B cell (primary cell): ENCODE data around the gene H6PD. TPM values are rescaled to one million over a fixed set of nuclear protein-coding genes. Genes with fewer than 3 reads are reported as not detected.
"Not testable (repeated sequence)": the region's sequence is repeated elsewhere in the genome, so short reads cannot be mapped to it uniquely, and the experiment has no call there.

Source experiments
- ATAC-seq: fragments of 200-7000 bp; cut with Tn5 transposase; one replicate; pipeline ENCODE4 v1.10.0; 2021; ENCODE audit warnings: low read depth, mild to moderate bottlenecking, moderate number of reproducible peaks, moderate library complexity
- CTCF ChIA-PET: fragments of 350-600 bp; sonication (Branson Sonifier 250); formaldehyde crosslinking; loops from one replicate; lab custom pipeline; 2021; ENCODE audit warnings: antibody characterized with exemption, inconsistent platforms; lab: Charles Lee
- POLR2A ChIA-PET: fragments of 350-600 bp; sonication (Branson Sonifier 250); formaldehyde crosslinking; loops from one replicate; lab custom pipeline; 2021; ENCODE audit warnings: antibody characterized with exemption; lab: Charles Lee
- DNase-seq: peaks from one replicate; pipeline ENCODE4 v3.0.0; 2013
- H2AFZ ChIP-seq: 2 replicates; pipeline ENCODE4 v1.6.1; 2012; ENCODE audit warnings: mild to moderate bottlenecking, low read depth, low read length; ENCODE audit not compliant: insufficient read depth, poor library complexity, severe bottlenecking
- H3K27ac ChIP-seq, 2 donors: 1 replicate in 1 of 2; 2 replicates in 1 of 2; pipeline ENCODE4 v1.5.1; 2012 to 2013; ENCODE audit warnings: low read length in 2 of 2, mild to moderate bottlenecking in 2 of 2, moderate library complexity in 1 of 2
- H3K27me3 ChIP-seq, 4 experiments: fragments of 200-600 bp in 1 of 4; sonication (generic) in 1 of 4; replicated peaks in 1 of 4; 1 replicate in 2 of 4; 2 replicates in 2 of 4; pipeline versions ENCODE4 v1.6.1 to v1.7.0; 2013 to 2016; ENCODE audit warnings: low read length in 3 of 4, mild to moderate bottlenecking in 2 of 4, mixed read lengths in 1 of 4, moderate library complexity in 1 of 4; ENCODE audit not compliant: insufficient read depth in 4 of 4, control insufficient read depth in 3 of 4; ENCODE audit errors: control extremely low read depth in 1 of 4
- H3K36me3 ChIP-seq, 2 experiments: replicated peaks in 1 of 2; 1 replicate in 1 of 2; 2 replicates in 1 of 2; pipeline versions ENCODE4 v1.6.1 to v1.7.1; 2013; ENCODE audit warnings: low read length in 1 of 2; ENCODE audit not compliant: insufficient read depth in 2 of 2, control insufficient read depth in 1 of 2; ENCODE audit errors: control extremely low read depth in 1 of 2, extremely low read depth in 1 of 2
- H3K4me1 ChIP-seq, 2 donors: fragments of 200-600 bp in 1 of 2; sonication (generic) in 1 of 2; 1 replicate in 1 of 2; 2 replicates in 1 of 2; pipeline versions ENCODE4 v1.5.1 to v1.6.1; 2013 to 2017; ENCODE audit warnings: low read length in 2 of 2; ENCODE audit not compliant: control insufficient read depth in 2 of 2, insufficient read depth in 2 of 2
- H3K4me2 ChIP-seq: replicated peaks from 2 replicates; pipeline ENCODE3; 2012; ENCODE audit warnings: mild to moderate bottlenecking, low read depth, low read length; ENCODE audit not compliant: poor library complexity, severe bottlenecking
- H3K4me3 ChIP-seq, 5 experiments: fragments of 200-600 bp in 1 of 5; sonication (generic) in 1 of 5; 1 replicate in 3 of 5; 2 replicates in 2 of 5; pipeline versions ENCODE4 v1.5.1 to v1.7.0; 2011 to 2016; ENCODE audit warnings: low read length in 4 of 5, mild to moderate bottlenecking in 4 of 5, low read depth in 2 of 5, control low read depth in 1 of 5, moderate library complexity in 1 of 5; ENCODE audit not compliant: insufficient read depth in 1 of 5; ENCODE audit errors: control extremely low read depth in 1 of 5, extremely low read depth in 1 of 5
- H3K79me2 ChIP-seq: fragments of 200-600 bp; sonication (generic); one replicate; pipeline ENCODE4 v1.6.0; 2016; ENCODE audit warnings: low read length; ENCODE audit not compliant: control insufficient read depth, insufficient read depth
- H3K9ac ChIP-seq: fragments of 200-600 bp; sonication (generic); 2 replicates; pipeline ENCODE4 v1.6.1; 2017; ENCODE audit warnings: mild to moderate bottlenecking, low read length, moderate library complexity
- H3K9me3 ChIP-seq, 3 donors: one replicate each; pipeline versions ENCODE4 v1.6.1 to v1.7.1; 2013; ENCODE audit warnings: low read length in 2 of 3; ENCODE audit not compliant: control insufficient read depth in 2 of 3, insufficient read depth in 1 of 3; ENCODE audit errors: control extremely low read depth in 1 of 3
- H4K20me1 ChIP-seq: 2 replicates; pipeline ENCODE4 v1.6.0; 2012; ENCODE audit warnings: mild to moderate bottlenecking, low read length; ENCODE audit not compliant: insufficient read depth, control insufficient read depth, poor library complexity, severe bottlenecking
- H3K27ac Mint-ChIP-seq: one replicate; pipeline ENCODE4 v1.8.0; 2021; ENCODE audit warnings: mixed read lengths
- H3K27me3 Mint-ChIP-seq: one replicate; pipeline ENCODE4 v1.8.0; 2021; ENCODE audit warnings: mixed read lengths
- H3K4me1 Mint-ChIP-seq: one replicate; pipeline ENCODE4 v1.8.0; 2021; ENCODE audit warnings: mixed read lengths
- H3K4me3 Mint-ChIP-seq: one replicate; pipeline ENCODE4 v1.8.0; 2021; ENCODE audit warnings: mixed read lengths
- H3K9me3 Mint-ChIP-seq: one replicate; pipeline ENCODE4 v1.8.0; 2022; ENCODE audit warnings: mixed read lengths; ENCODE audit not compliant: insufficient read depth
- EZH2 ChIP-seq: IDR thresholded peaks from 2 replicates; pipeline ENCODE4 v1.6.1; 2012; ENCODE audit warnings: borderline replicate concordance, low read depth, mild to moderate bottlenecking, moderate library complexity, low read length; ENCODE audit not compliant: insufficient read depth, poor library complexity, severe bottlenecking
- WGBS: methylation state at CpG from one replicate; pipeline ENCODE4 v1.1.5; 2013; ENCODE audit warnings: missing lambda C conversion rate; ENCODE audit not compliant: insufficient coverage; 5-methylcytosine and 5-hydroxymethylcytosine counted together
- intact Hi-C: fragments of 100-400 bp; cut with micrococcal nuclease; formaldehyde crosslinking; loops from one replicate; pipeline ENCODE4 v1.10.0; 2022
- polyA plus RNA-seq: library from polyadenylated mRNA; depleted of rRNA; stranded (reverse); fragments of >200 nt; gene quantifications from 2 replicates; pipeline ENCODE4 v1.2.3, GENCODE V29; 2012
- total RNA-seq, 2 donors: library from RNA; stranded (reverse); fragments of 120-200 nt in 1 of 2; gene quantifications; 1 replicate in 1 of 2; 2 replicates in 1 of 2; pipeline versions ENCODE4 v1.2.3 to v1.2.4, GENCODE V29; 2013 to 2022
- TF ChIP-seq, protein P1 (sequence below): fragments of 200-600 bp; IDR thresholded peaks from one replicate; pipeline ENCODE4 v1.8.0; 2022; ENCODE audit warnings: antibody characterized with exemption, mild to moderate bottlenecking

H6PD gene
- total and polyA plus RNA-seq, 2 donors (not counting 1 experiment from before 2014, with no cell fraction given) = 11.3 to 30.2 TPM

DNA sequence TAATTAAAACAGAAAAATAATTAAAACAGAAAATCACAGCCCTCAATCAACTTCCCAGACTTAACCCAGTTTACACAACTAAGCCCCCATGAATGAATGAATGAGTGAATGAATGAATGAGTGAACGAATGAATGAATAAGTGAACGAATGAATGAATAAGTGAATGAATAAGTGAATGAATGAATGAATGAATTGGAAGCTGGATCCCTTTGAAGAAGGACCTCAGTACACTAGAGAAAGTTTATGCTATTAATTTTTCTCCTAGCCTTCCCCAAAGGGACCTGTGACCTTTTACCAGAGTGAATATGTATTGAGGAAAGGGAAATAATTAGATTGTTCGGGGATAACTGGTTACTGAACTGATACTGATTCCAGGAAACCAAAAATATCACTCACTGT lies 63.7 kb downstream of the H6PD start:
- no peaks in the 10 kb centered on the region for H3K9me3 Mint-ChIP-seq
- POLR2A ChIA-PET = no interaction called here
- ATAC-seq (no peak), DNase-seq (no peak)
- Histone ChIP-seq H3K27me3 (no peaks in the 10 kb centered on the region), H4K20me1 (peaks cover 6% of the 10 kb centered on the region), H3K27ac (no peak overlapping the region), H3K4me3 (no peak overlapping the region), H3K36me3 (no peaks in the 10 kb centered on the region), H3K9ac (no peak overlapping the region), H3K9me3 (no peaks in the 10 kb centered on the region), H3K79me2 (peaks cover 79% of the 10 kb centered on the region), H3K4me2 (no peak overlapping the region), H2AFZ (no peak overlapping the region), H3K4me1 (peaks cover 21 to 33% of the 10 kb centered on the region in 2 donors)
- H3K27ac Mint-ChIP-seq = no peak overlapping the region
- TF ChIP-seq, protein P1, sequence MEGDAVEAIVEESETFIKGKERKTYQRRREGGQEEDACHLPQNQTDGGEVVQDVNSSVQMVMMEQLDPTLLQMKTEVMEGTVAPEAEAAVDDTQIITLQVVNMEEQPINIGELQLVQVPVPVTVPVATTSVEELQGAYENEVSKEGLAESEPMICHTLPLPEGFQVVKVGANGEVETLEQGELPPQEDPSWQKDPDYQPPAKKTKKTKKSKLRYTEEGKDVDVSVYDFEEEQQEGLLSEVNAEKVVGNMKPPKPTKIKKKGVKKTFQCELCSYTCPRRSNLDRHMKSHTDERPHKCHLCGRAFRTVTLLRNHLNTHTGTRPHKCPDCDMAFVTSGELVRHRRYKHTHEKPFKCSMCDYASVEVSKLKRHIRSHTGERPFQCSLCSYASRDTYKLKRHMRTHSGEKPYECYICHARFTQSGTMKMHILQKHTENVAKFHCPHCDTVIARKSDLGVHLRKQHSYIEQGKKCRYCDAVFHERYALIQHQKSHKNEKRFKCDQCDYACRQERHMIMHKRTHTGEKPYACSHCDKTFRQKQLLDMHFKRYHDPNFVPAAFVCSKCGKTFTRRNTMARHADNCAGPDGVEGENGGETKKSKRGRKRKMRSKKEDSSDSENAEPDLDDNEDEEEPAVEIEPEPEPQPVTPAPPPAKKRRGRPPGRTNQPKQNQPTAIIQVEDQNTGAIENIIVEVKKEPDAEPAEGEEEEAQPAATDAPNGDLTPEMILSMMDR = no peak
- TF ChIP-seq EZH2 = no peak
- H3K27me3 Mint-ChIP-seq = no peaks in the 10 kb centered on the region
- H3K4me1 Mint-ChIP-seq = peaks cover 25% of the 10 kb centered on the region
- no CpG with 5 or more reads among the region's 3 CpGs for WGBS
- CTCF ChIA-PET = no interaction called here
- intact Hi-C loops = no loop called here
- no peak overlapping the region for H3K4me3 Mint-ChIP-seq

DNA sequence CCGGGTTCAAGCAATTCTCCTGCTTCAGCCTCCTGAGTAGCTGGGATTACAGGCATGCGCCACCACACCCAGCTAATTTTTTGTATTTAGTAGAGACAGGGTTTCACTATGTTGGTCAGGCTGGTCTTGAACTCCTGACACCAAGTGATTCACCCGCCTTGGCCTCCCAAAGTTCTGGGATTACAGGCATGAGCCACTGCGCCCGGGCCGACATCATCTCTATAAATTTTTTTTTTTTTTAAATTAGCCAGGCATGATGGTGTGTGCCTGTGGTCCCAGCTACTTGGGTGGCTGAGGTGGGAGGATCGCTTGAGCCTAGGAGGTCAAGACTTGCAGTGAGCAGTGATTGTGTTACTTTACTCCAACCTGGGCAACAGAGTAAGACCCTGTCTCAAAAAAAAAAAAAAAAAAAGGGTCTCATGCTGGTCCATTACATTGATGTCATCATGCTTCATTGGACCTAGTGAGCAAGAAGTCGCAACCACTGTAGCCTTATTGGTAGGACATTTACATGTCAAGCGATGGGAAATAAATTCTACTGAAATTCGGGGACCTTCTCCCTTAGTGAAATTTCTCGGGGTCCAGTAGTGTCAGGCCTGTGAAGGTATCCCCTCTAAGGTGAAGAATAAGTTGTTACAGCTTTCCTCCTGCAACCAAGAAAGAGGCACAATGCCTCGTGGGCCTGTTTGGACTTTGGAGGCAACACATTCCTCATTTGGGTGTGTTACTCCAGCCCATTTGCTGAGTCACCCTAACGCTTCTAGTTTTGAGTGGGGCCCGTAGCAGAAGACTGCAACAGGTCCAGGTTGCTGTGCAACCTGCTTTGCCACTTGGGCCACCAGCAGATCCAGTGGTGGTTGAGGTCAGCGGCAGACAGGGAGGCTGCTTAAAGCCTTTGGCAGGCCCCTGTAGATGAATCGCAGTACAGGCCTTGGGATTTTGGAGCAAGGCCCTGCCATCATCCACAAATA lies 65.3 kb downstream of the H6PD start:
- H3K27ac Mint-ChIP-seq, POLR2A ChIA-PET, H3K27me3 ChIP-seq, DNase-seq, H3K4me3 ChIP-seq, H3K9me3 ChIP-seq, H3K4me3 Mint-ChIP-seq, H3K27me3 Mint-ChIP-seq, H3K4me2 ChIP-seq, H3K9me3 Mint-ChIP-seq, H3K27ac ChIP-seq, H3K9ac ChIP-seq, H3K36me3 ChIP-seq, H2AFZ ChIP-seq, H4K20me1 ChIP-seq, intact Hi-C loops, ATAC-seq: not testable (repeated sequence)
- Histone ChIP-seq H3K79me2 (peaks cover 80% of the 10 kb centered on the region), H3K4me1 (peaks cover 15 to 19% of the 10 kb centered on the region in 2 donors)
- CTCF ChIA-PET = interaction anchor here (0.6 kb wide), 1 partner anchor 159 kb away, joined by 3 read pairs; no protein-coding TSS in a partner anchor
- H3K4me1 Mint-ChIP-seq = peaks cover 31% of the 10 kb centered on the region
- WGBS = 75% methylated on average over 5 of the region's 16 CpGs
